ENCODE results near the gene AMBP.

DNA sequence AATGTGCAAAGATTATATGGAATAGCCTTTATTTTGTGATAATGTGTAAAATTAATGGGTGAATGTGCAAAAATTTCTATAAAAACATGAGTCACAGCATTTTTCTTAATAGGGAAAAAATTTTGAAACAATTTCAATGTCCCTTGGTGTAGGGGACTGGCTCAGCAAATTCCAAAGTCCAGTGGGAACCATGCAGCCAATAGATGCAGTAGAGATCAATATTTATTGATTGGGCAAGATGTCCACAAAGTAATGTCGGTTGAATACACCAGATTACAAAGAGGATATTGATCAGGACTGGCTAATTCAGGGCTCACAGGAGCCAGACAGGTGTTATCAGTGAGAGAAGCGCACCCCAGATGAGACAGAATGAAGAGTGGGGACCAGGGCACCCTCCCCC lies 62.5 kb downstream of the AMBP start:
- TF ChIP-seq, protein P1, sequence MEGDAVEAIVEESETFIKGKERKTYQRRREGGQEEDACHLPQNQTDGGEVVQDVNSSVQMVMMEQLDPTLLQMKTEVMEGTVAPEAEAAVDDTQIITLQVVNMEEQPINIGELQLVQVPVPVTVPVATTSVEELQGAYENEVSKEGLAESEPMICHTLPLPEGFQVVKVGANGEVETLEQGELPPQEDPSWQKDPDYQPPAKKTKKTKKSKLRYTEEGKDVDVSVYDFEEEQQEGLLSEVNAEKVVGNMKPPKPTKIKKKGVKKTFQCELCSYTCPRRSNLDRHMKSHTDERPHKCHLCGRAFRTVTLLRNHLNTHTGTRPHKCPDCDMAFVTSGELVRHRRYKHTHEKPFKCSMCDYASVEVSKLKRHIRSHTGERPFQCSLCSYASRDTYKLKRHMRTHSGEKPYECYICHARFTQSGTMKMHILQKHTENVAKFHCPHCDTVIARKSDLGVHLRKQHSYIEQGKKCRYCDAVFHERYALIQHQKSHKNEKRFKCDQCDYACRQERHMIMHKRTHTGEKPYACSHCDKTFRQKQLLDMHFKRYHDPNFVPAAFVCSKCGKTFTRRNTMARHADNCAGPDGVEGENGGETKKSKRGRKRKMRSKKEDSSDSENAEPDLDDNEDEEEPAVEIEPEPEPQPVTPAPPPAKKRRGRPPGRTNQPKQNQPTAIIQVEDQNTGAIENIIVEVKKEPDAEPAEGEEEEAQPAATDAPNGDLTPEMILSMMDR (IDR thresholded peaks at IDR 0.05), result no peak
- no peak for TF ChIP-seq POLR2A (IDR thresholded peaks at IDR 0.05)

All from right lobe of liver (tissue), 4 donors.